H1 (cell line): Measurements from ENCODE around the gene FRAT2. TPM values are rescaled to one million over a fixed set of nuclear protein-coding genes. Genes with fewer than 3 reads are reported as not detected.

Experiments
- CTCF ChIA-PET: fragments of 300-600 bp; sonication (Branson Sonifier 250); formaldehyde crosslinking; loops from one replicate; lab custom pipeline; 2021; ENCODE audit not compliant: partially characterized antibody; lab: Charles Lee
- POLR2A ChIA-PET: fragments of 300-600 bp; sonication (Branson Sonifier 250); formaldehyde crosslinking; loops from one replicate; lab custom pipeline; 2021; ENCODE audit warnings: inconsistent platforms; ENCODE audit not compliant: partially characterized antibody; lab: Charles Lee
- DNase-seq, 2 experiments: peaks; one replicate each; pipeline versions ENCODE4 v3.0.0 to v3.0.0-alpha.2; 2010 to 2022; ENCODE audit warnings: low spot score in 2 of 2, low read depth in 1 of 2, mixed read lengths in 1 of 2
- FAIRE-seq: peaks from 2 replicates; lab custom pipeline; 2011; peaks lifted over from hg19 to GRCh38; lab: Jason Lieb, UNC
- H2AFZ ChIP-seq: 2 replicates; pipeline ENCODE4 v1.8.1; 2012; ENCODE audit warnings: low read length, inconsistent platforms
- H2AK5ac ChIP-seq: 2 replicates; pipeline ENCODE4 v1.6.1; 2013; ENCODE audit warnings: low read depth, low read length
- H2BK120ac ChIP-seq: replicated peaks from 2 replicates; pipeline ENCODE3; 2013; ENCODE audit warnings: low read depth, low read length, inconsistent platforms
- H2BK12ac ChIP-seq: 2 replicates; pipeline ENCODE4 v1.6.1; 2013; ENCODE audit warnings: low read depth, low read length
- H2BK15ac ChIP-seq: 2 replicates; pipeline ENCODE4 v1.6.1; 2013; ENCODE audit warnings: low read length
- H2BK20ac ChIP-seq: 2 replicates; pipeline ENCODE4 v1.6.1; 2013; ENCODE audit warnings: low read length
- H2BK5ac ChIP-seq: 2 replicates; pipeline ENCODE4 v1.6.1; 2013; ENCODE audit warnings: low read depth, low read length
- H3K14ac ChIP-seq: 2 replicates; pipeline ENCODE4 v1.6.1; 2013; ENCODE audit warnings: inconsistent platforms; ENCODE audit not compliant: insufficient read length
- H3K18ac ChIP-seq: 2 replicates; pipeline ENCODE4 v1.6.1; 2013; ENCODE audit warnings: low read length; ENCODE audit errors: extremely low read depth
- H3K23ac ChIP-seq: 2 replicates; pipeline ENCODE4 v1.6.1; 2013; ENCODE audit warnings: inconsistent platforms; ENCODE audit not compliant: insufficient read length
- H3K23me2 ChIP-seq: 2 replicates; pipeline ENCODE4 v1.6.1; 2013; ENCODE audit warnings: low read depth, low read length
- H3K27ac ChIP-seq: 2 replicates; pipeline ENCODE4 v1.6.1; 2011; ENCODE audit warnings: low read depth, low read length, inconsistent platforms
- H3K27me3 ChIP-seq, 4 experiments: replicated peaks in 1 of 4; 1 replicate in 1 of 4; 2 replicates in 3 of 4; pipeline versions ENCODE4 v1.6.1 to v1.8.1; 2011 to 2013; ENCODE audit warnings: low read length in 3 of 4, mild to moderate bottlenecking in 3 of 4, inconsistent platforms in 2 of 4, mixed read lengths in 2 of 4, moderate library complexity in 1 of 4; ENCODE audit not compliant: control insufficient read depth in 3 of 4, insufficient read depth in 3 of 4; ENCODE audit errors: extremely low read depth in 1 of 4
- H3K36me3 ChIP-seq, 4 experiments: 2 replicates each; pipeline versions ENCODE4 v1.6.1 to v1.8.1; 2011 to 2013; ENCODE audit warnings: mild to moderate bottlenecking in 4 of 4, low read length in 3 of 4, moderate library complexity in 2 of 4, control low read depth in 1 of 4, inconsistent platforms in 1 of 4; ENCODE audit not compliant: insufficient read depth in 4 of 4, control insufficient read depth in 2 of 4
- H3K4ac ChIP-seq: replicated peaks from 2 replicates; pipeline ENCODE3; 2013; ENCODE audit warnings: low read length, low read depth, mixed read lengths, inconsistent platforms; ENCODE audit not compliant: insufficient read length
- H3K4me1 ChIP-seq, 4 experiments: replicated peaks in 1 of 4; 1 replicate in 1 of 4; 2 replicates in 3 of 4; pipeline versions ENCODE4 v1.6.1 to v1.8.1; 2011 to 2013; ENCODE audit warnings: low read length in 3 of 4, inconsistent platforms in 2 of 4, mixed read lengths in 1 of 4; ENCODE audit not compliant: insufficient read depth in 4 of 4, control insufficient read depth in 3 of 4
- H3K4me2 ChIP-seq, 2 experiments: 2 replicates each; pipeline versions ENCODE4 v1.6.1 to v1.8.1; 2011 to 2013; ENCODE audit warnings: low read depth in 2 of 2, low read length in 2 of 2, control low read depth in 1 of 2, inconsistent platforms in 1 of 2, mild to moderate bottlenecking in 1 of 2; ENCODE audit not compliant: insufficient read depth in 1 of 2
- H3K4me3 ChIP-seq, 4 experiments: fragments of 200-600, 300-600 bp in 1 of 4; sonication (generic), shearing (Covaris generic), sonication (Bioruptor Twin) in 1 of 4; 2 replicates each; pipeline versions ENCODE4 v1.5.1 to v1.8.1; 2011 to 2016; ENCODE audit warnings: low read length in 4 of 4, low read depth in 3 of 4, control low read depth in 2 of 4, inconsistent platforms in 2 of 4, mild to moderate bottlenecking in 2 of 4, mixed read lengths in 1 of 4, moderate library complexity in 1 of 4; ENCODE audit not compliant: insufficient read depth in 2 of 4; ENCODE audit errors: extremely low read depth in 1 of 4
- H3K56ac ChIP-seq: replicated peaks from 2 replicates; pipeline ENCODE3; 2013; ENCODE audit warnings: low read depth, mild to moderate bottlenecking, mixed read lengths, low read length, inconsistent platforms; ENCODE audit not compliant: insufficient read length
- H3K79me1 ChIP-seq: 2 replicates; pipeline ENCODE4 v1.6.1; 2013; ENCODE audit warnings: low read depth, low read length, control low read depth
- H3K79me2 ChIP-seq, 2 experiments: 2 replicates each; pipeline versions ENCODE4 v1.6.1 to v1.8.1; 2012 to 2013; ENCODE audit warnings: low read length in 2 of 2, mild to moderate bottlenecking in 2 of 2, inconsistent platforms in 1 of 2; ENCODE audit not compliant: insufficient read depth in 2 of 2, control insufficient read depth in 1 of 2
- H3K9ac ChIP-seq, 4 experiments: replicated peaks in 1 of 4; 1 replicate in 1 of 4; 2 replicates in 3 of 4; pipeline versions ENCODE4 v1.6.1 to v1.8.1; 2011 to 2013; ENCODE audit warnings: low read depth in 3 of 4, low read length in 3 of 4, control low read depth in 2 of 4, mild to moderate bottlenecking in 2 of 4, moderate library complexity in 2 of 4, inconsistent platforms in 1 of 4; ENCODE audit errors: extremely low read depth in 1 of 4
- H3K9me3 ChIP-seq, 2 experiments: 2 replicates each; pipeline versions ENCODE4 v1.6.1 to v1.8.1; 2012 to 2013; ENCODE audit warnings: mild to moderate bottlenecking in 2 of 2, moderate library complexity in 2 of 2, control low read depth in 1 of 2, inconsistent platforms in 1 of 2, low read depth in 1 of 2, low read length in 1 of 2, mixed read lengths in 1 of 2; ENCODE audit not compliant: insufficient read depth in 2 of 2
- H4K20me1 ChIP-seq, 2 experiments: replicated peaks in 1 of 2; 2 replicates each; pipeline versions ENCODE3 to v1.8.1; 2011 to 2013; ENCODE audit warnings: inconsistent platforms in 2 of 2, low read length in 2 of 2, mild to moderate bottlenecking in 1 of 2; ENCODE audit not compliant: insufficient read depth in 2 of 2, control insufficient read depth in 1 of 2
- H4K5ac ChIP-seq: 2 replicates; pipeline ENCODE4 v1.6.1; 2013; ENCODE audit warnings: low read length, low read depth, mixed read lengths, inconsistent platforms; ENCODE audit not compliant: insufficient read length
- H4K8ac ChIP-seq: 2 replicates; pipeline ENCODE4 v1.8.0; 2013; ENCODE audit warnings: mild to moderate bottlenecking, moderate library complexity, low read length, inconsistent platforms; ENCODE audit not compliant: insufficient read depth; ENCODE audit errors: extremely low read depth
- H4K91ac ChIP-seq: replicated peaks from 2 replicates; pipeline ENCODE3; 2013; ENCODE audit warnings: low read length, mixed read lengths, inconsistent platforms; ENCODE audit not compliant: insufficient read length
- CHD1 ChIP-seq: IDR thresholded peaks from 2 replicates; pipeline ENCODE4 v1.6.1; 2012; ENCODE audit warnings: low read depth, low read length, improper control_type of control experiment
- SIN3A ChIP-seq, 2 experiments: IDR thresholded peaks in 1 of 2; conservative IDR thresholded peaks in 1 of 2; 2 replicates each; pipeline ENCODE4 v1.6.1; 2011 to 2012; ENCODE audit warnings: low read length in 2 of 2, improper control_type of control experiment in 1 of 2, low read depth in 1 of 2, mild to moderate bottlenecking in 1 of 2
- SP4 ChIP-seq: IDR thresholded peaks from 2 replicates; pipeline ENCODE4 v1.6.1; 2012; ENCODE audit warnings: low read length, inconsistent platforms
- ZNF274 ChIP-seq: IDR thresholded peaks from 2 replicates; pipeline ENCODE4 v1.7.0; 2012; ENCODE audit warnings: low read length, borderline replicate concordance; ENCODE audit errors: extremely low read depth
- WGBS, 2 experiments: shearing (Covaris generic) in 1 of 2; methylation state at CpG; one replicate each; pipeline versions ENCODE4 v1.1.6 to v1.1.7; 2013 to 2015; ENCODE audit warnings: low lambda C conversion rate in 2 of 2, mixed read lengths in 2 of 2, inconsistent platforms in 1 of 2, low coverage in 1 of 2, missing lambda C conversion rate in 1 of 2; ENCODE audit not compliant: insufficient replicate concordance in 2 of 2, insufficient coverage in 1 of 2, insufficient read length in 1 of 2; ENCODE audit errors: extremely low coverage in 1 of 2, missing lambda C conversion rate in 1 of 2; 5-methylcytosine and 5-hydroxymethylcytosine counted together
- polyA plus RNA-seq, 7 experiments: library from polyadenylated mRNA; depleted of rRNA in 3 of 7; stranded (reverse) in 5 of 7; unstranded in 2 of 7; fragments of >200 nt in 5 of 7; fragments of 200-250 nt in 2 of 7; gene quantifications; 1 replicate in 5 of 7; 2 replicates in 1 of 7; 4 replicates in 1 of 7; pipeline versions ENCODE4 v1.2.1 to v1.2.3, GENCODE V29; 2011 to 2013; ENCODE audit warnings: missing spikeins in 2 of 7, mixed read lengths in 2 of 7
- total RNA-seq: library from RNA; stranded (reverse); fragmentation: NEBNext Ultra II Directional; extraction: Animal tissue kit (Norgen Biotek cat#: 25700); gene quantifications from 2 replicates; pipeline ENCODE4 v1.2.1, GENCODE V29; 2021
- TF ChIP-seq, protein P1 (sequence below), 3 experiments: IDR thresholded peaks; 1 replicate in 2 of 3; 2 replicates in 1 of 3; pipeline versions ENCODE4 v1.5.1 to v1.6.1; 2011; ENCODE audit warnings: low read length in 3 of 3, mild to moderate bottlenecking in 3 of 3, inconsistent platforms in 2 of 3, low read depth in 1 of 3, moderate library complexity in 1 of 3; ENCODE audit not compliant: insufficient read depth in 1 of 3; ENCODE audit errors: control extremely low read depth in 1 of 3

The FRAT2 gene
- total and polyA plus RNA-seq, 2 of the 8 experiments (the other 6 are each of a cell fraction or from before 2014, with no cell fraction given), result 47.4 to 83.0 TPM

DNA sequence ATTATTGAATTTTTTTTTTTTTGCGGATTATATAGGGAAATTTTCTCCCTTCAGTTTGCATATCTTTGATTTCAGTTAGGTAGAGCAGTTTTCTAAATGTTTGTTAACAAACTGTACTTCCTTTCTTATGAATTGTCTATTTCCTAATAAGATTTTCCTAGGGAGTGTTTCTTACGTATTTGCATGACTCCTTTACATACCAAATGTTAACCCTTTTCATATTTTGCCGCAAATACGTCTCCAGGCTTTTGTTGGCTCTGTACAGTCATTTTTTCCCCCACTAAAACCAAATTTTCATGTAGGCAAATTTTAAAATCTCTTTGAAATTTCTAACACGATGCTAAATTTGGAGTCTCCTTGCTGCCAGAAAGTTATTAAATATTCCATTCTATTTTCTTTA, 1.9 kb upstream of the FRAT2 start:
- Histone ChIP-seq H4K91ac (no peak overlapping the region), H3K23me2 (peaks cover 21% of the 10 kb centered on the region), H2BK15ac (no peak overlapping the region), H3K56ac (no peak overlapping the region), H3K4me3 (peak overlapping the region in 1 of 4 experiments; percentile 90; a peak in 3 of 8 replicates), H2BK120ac (no peak overlapping the region), H3K79me1 (no peaks in the 10 kb centered on the region; the same call in 1 of the 2 replicates), H2BK20ac (no peak overlapping the region), H3K14ac (no peak overlapping the region), H3K23ac (no peak overlapping the region), H4K20me1 (peaks cover 4 to 10% of the 10 kb centered on the region in 2 experiments), H3K4ac (no peak overlapping the region), H3K36me3 (peaks cover 0 to 13% (median 0%) of the 10 kb centered on the region in 4 experiments; a peak in 1 of 8 replicates), H4K8ac (no peak overlapping the region), H2AFZ (no peak overlapping the region), H3K9ac (no peak overlapping the region), H3K4me1 (peaks cover 8 to 19% (median 9%) of the 10 kb centered on the region in 4 experiments), H2AK5ac (no peak overlapping the region), H3K79me2 (peaks cover 20 to 29% of the 10 kb centered on the region in 2 experiments), H3K4me2 (peak overlapping the region; percentile 57 to 96; a peak in 3 of 4 replicates), H4K5ac (peak overlapping the region; percentile 32), H2BK5ac (no peak overlapping the region), H3K18ac (no peak overlapping the region), H3K9me3 (no peaks in the 10 kb centered on the region), H3K27ac (no peak overlapping the region), H2BK12ac (no peak overlapping the region), H3K27me3 (no peaks in the 10 kb centered on the region)
- WGBS, 2 experiments, result 27% methylated on average over 5 of the region's 5 CpGs; no CpG with 5 or more reads in 1 of the 2 experiments
- FAIRE-seq (no peak), DNase-seq (no peak)
- POLR2A ChIA-PET, result interaction anchor here (0.8 to 1.0 kb wide), 4 partner anchors 11 to 19 kb away, joined by 3 to 6 read pairs (median 4); partner anchors contain the start of gene FRAT1
- CTCF ChIA-PET, result no interaction called here
- TF ChIP-seq SP4 (no peak), SIN3A (conservative IDR thresholded peaks at IDR 0.05 in 1 of 2, IDR thresholded peaks at IDR 0.05 in 1 of 2; ENCODE audit: low read depth in 1 of 2, low read length in 2 of 2) (no peak), ZNF274 (no peak), CHD1 (no peak)
- TF ChIP-seq, protein P1, sequence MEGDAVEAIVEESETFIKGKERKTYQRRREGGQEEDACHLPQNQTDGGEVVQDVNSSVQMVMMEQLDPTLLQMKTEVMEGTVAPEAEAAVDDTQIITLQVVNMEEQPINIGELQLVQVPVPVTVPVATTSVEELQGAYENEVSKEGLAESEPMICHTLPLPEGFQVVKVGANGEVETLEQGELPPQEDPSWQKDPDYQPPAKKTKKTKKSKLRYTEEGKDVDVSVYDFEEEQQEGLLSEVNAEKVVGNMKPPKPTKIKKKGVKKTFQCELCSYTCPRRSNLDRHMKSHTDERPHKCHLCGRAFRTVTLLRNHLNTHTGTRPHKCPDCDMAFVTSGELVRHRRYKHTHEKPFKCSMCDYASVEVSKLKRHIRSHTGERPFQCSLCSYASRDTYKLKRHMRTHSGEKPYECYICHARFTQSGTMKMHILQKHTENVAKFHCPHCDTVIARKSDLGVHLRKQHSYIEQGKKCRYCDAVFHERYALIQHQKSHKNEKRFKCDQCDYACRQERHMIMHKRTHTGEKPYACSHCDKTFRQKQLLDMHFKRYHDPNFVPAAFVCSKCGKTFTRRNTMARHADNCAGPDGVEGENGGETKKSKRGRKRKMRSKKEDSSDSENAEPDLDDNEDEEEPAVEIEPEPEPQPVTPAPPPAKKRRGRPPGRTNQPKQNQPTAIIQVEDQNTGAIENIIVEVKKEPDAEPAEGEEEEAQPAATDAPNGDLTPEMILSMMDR (IDR thresholded peaks at IDR 0.05; ENCODE audit: control extremely low read depth in 1 of 3, insufficient read depth in 1 of 3, low read depth in 1 of 3, low read length in 3 of 3), result no peak
